Measurements from ENCODE around the gene IQGAP1. TPM values are rescaled to one million over a fixed set of nuclear protein-coding genes. Genes with fewer than 3 reads are reported as not detected.

IQGAP1 gene
- total RNA-seq (2021; ENCODE audit: unreplicated experiment) (113 TPM), Bru-seq, nascent RNA (percentile 85 among the genes with signal in this experiment), BruChase-seq, experiment 1, labeled RNA remaining after a 6-hour chase (percentile 93 among the genes with signal in this experiment), BruChase-seq, experiment 2, labeled RNA remaining after a 2-hour chase (percentile 84 among the genes with signal in this experiment)
- polyA plus RNA-seq (2012) = 60.2 and 82.3 TPM in 2 replicates
- long read RNA-seq, full-length matches to known transcripts = 46 of 151 reads
- long read RNA-seq, partial matches to known transcripts = 90 of 151 reads
- long read RNA-seq, other reads (novel, unspliced or antisense) = 15 of 151 reads

- Histone ChIP-seq H3K9me2 (ENCODE audit: insufficient read depth) (no peaks in the 10 kb centered on the region), H4K20me1 (ENCODE audit: insufficient read depth) (no peaks in the 10 kb centered on the region), H3K9me3 (ENCODE audit: control insufficient read depth in 1 of 2, insufficient read depth in 1 of 2, low read depth in 1 of 2, low read length in 2 of 2) (no peaks in the 10 kb centered on the region), H3K9ac (ENCODE audit: low read length) (peak within 1 kb of the TSS; percentile 80), H3K79me2 (ENCODE audit: insufficient read depth, low read length) (peaks cover 43% of the 10 kb centered on the region), H2AFZ (ENCODE audit: low read depth, low read length, poor library complexity, severe bottlenecking) (peak within 1 kb of the TSS; percentile 83), H3K4me3 (replicated peaks in 1 of 2; ENCODE audit: low read depth in 1 of 2, low read length in 2 of 2) (peak within 1 kb of the TSS; percentile 75 to 92), H3K4me2 (ENCODE audit: low read length) (peak within 1 kb of the TSS; percentile 93), H3K27me3 (ENCODE audit: insufficient read depth, low read length) (no peaks in the 10 kb centered on the region), H3K36me3 (ENCODE audit: control insufficient read depth in 1 of 2, insufficient read depth in 2 of 2, low read length in 2 of 2) (peaks cover 0 to 18% of the 10 kb centered on the region in 2 experiments; a peak in 3 of 4 replicates), H3K27ac (ENCODE audit: low read depth, low read length) (peak within 1 kb of the TSS; percentile 70), H3K4me1 (ENCODE audit: control insufficient read depth in 1 of 2, insufficient read depth in 2 of 2, low read length in 2 of 2) (peaks cover 6 to 15% of the 10 kb centered on the region in 2 experiments; a peak in 3 of 4 replicates)
- ATAC-seq (peak; percentile 95), DNase-seq (ENCODE audit: low read depth, low spot score) (peak; percentile 92)
- ChIA-PET RAD21 (ENCODE audit: low non-redundant PET in 1 of 2, low total read pairs in 2 of 2, uncharacterized antibody in 2 of 2, unreplicated experiment in 2 of 2) (interaction anchor here (0.7 to 1.2 kb wide), 5 partner anchors 13 to 83 kb away, joined by 3 to 4 read pairs (median 4); no protein-coding TSS in a partner anchor), POLR2A (interaction anchor here (0.6 to 2.4 kb wide), 18 partner anchors 9 to 1503 kb away, joined by 3 to 13 read pairs (median 3); no protein-coding TSS in a partner anchor), CTCF (interaction anchor here (0.9 to 1.4 kb wide), 2 partner anchors 28 to 95 kb away, joined by 3 to 4 read pairs; no protein-coding TSS in a partner anchor)
- intact Hi-C loops (cut with micrococcal nuclease) = loop anchor here (1.0 kb wide), 1 partner anchor 13 kb away; no protein-coding TSS in a partner anchor
- BruUV-seq (replicated peaks) = TSS peak; percentile 99
- TF ChIP-seq ZBTB33 (IDR thresholded peaks at IDR 0.05; ENCODE audit: extremely low read depth, insufficient replicate concordance, low read length) (no peak), CBX3 (IDR thresholded peaks at IDR 0.05; ENCODE audit: low read depth) (no peak), RAD21 (IDR thresholded peaks at IDR 0.05; ENCODE audit: low read depth) (no peak), SRF (IDR thresholded peaks at IDR 0.05; ENCODE audit: low read depth) (peak; percentile 86), EZH2 (IDR thresholded peaks at IDR 0.05) (no peak), ATF3 (IDR thresholded peaks at IDR 0.05) (no peak), SIN3A (IDR thresholded peaks at IDR 0.05; ENCODE audit: low read depth) (peak; percentile 57; the same call in 1 of the 2 replicates), ELF1 (IDR thresholded peaks at IDR 0.05; ENCODE audit: borderline replicate concordance, low read depth) (no peak; the same call in 1 of the 2 replicates), CEBPB (IDR thresholded peaks at IDR 0.05; ENCODE audit: low read depth) (no peak), EGR1 (IDR thresholded peaks at IDR 0.05; ENCODE audit: low read depth) (peak; percentile 59), CTCF (IDR thresholded peaks at IDR 0.05 in 2 of 3, conservative IDR thresholded peaks at IDR 0.05 in 1 of 3; ENCODE audit: borderline replicate concordance in 1 of 3, insufficient read depth in 1 of 3, low read depth in 2 of 3, low read length in 2 of 3) (no peak), TCF7L2 (IDR thresholded peaks at IDR 0.05; ENCODE audit: borderline replicate concordance, extremely low read depth, insufficient read depth, insufficient read length) (no peak), REST (IDR thresholded peaks at IDR 0.05; ENCODE audit: low read depth) (no peak), ZFX (IDR thresholded peaks at IDR 0.05) (no peak), EZH2phosphoT487 (IDR thresholded peaks at IDR 0.05; ENCODE audit: borderline replicate concordance) (no peak), FOSL1 (IDR thresholded peaks at IDR 0.05; ENCODE audit: low read depth) (no peak)
Measured at GRCh38 chr15:90387534-90388461, at the start of gene IQGAP1. TSS of gene IQGAP1 (plus strand) at chr15:90388242. CDS start at chr15:90388342, 100 bp downstream.
